ENCODE measurements around the gene TBC1D5.
"Not testable (repeated sequence)": the region's sequence is repeated elsewhere in the genome, so short reads cannot be mapped to it uniquely, and the experiment has no call there.

The TBC1D5 gene

GRCh38 chr3:17747890-17748247 is 5.4 kb upstream of the TBC1D5 start:
- DNase-seq, result no peak

- DNase-seq, result no peak
Observed at GRCh38 chr3:17747174-17747889, 4.9 kb upstream of the TBC1D5 start.

- DNase-seq, result no peak
Observed at GRCh38 chr3:17745894-17746293, 3.5 kb upstream of the TBC1D5 start.

GRCh38 chr3:17745301-17745700 is 2.9 kb upstream of the TBC1D5 start:
- no peak for DNase-seq

GRCh38 chr3:17744693-17745092 is 2.3 kb upstream of the TBC1D5 start:
- DNase-seq, result no peak

- no peak for DNase-seq
Observed at GRCh38 chr3:17743658-17743995, 1.2 kb upstream of the TBC1D5 start.

GRCh38 chr3:17742880-17743657 is 638 bp upstream of the TBC1D5 start:
- no peak for DNase-seq

GRCh38 chr3:17741621-17742101 is 770 bp downstream of the TBC1D5 start:
- no peak for DNase-seq

GRCh38 chr3:17740721-17741141 is 1.7 kb downstream of the TBC1D5 start:
- peak; percentile 36 for DNase-seq

GRCh38 chr3:17738921-17739320 is 3.5 kb downstream of the TBC1D5 start:
- no peak for DNase-seq

GRCh38 chr3:17738219-17738618 is 4.2 kb downstream of the TBC1D5 start:
- DNase-seq, result no peak

GRCh38 chr3:17737591-17737990 is 4.8 kb downstream of the TBC1D5 start:
- DNase-seq, result no peak

- DNase-seq, result not testable (repeated sequence)
Observed at GRCh38 chr3:17735362-17735761, 7.1 kb downstream of the TBC1D5 start.

- no peak for DNase-seq
Observed at GRCh38 chr3:17733768-17734167, 8.7 kb downstream of the TBC1D5 start.

- no peak for DNase-seq
Observed at GRCh38 chr3:17733215-17733614, 9.2 kb downstream of the TBC1D5 start.

- DNase-seq, result peak; percentile 72
Observed at GRCh38 chr3:17730318-17730967, 12.0 kb downstream of the TBC1D5 start.

GRCh38 chr3:17726313-17726712 is 16.1 kb downstream of the TBC1D5 start:
- DNase-seq, result no peak

- not testable (repeated sequence) for DNase-seq
Observed at GRCh38 chr3:17725844-17726243, 16.6 kb downstream of the TBC1D5 start.

GRCh38 chr3:17724948-17725347 is 17.5 kb downstream of the TBC1D5 start:
- DNase-seq, result no peak

- DNase-seq, result no peak
Observed at GRCh38 chr3:17724122-17724521, 18.3 kb downstream of the TBC1D5 start.

- DNase-seq, result no peak
Observed at GRCh38 chr3:17717411-17717810, 25.0 kb downstream of the TBC1D5 start.

GRCh38 chr3:17714473-17714872 is 28.0 kb downstream of the TBC1D5 start:
- no peak for DNase-seq

- DNase-seq, result no peak
Observed at GRCh38 chr3:17709236-17709810, 33.1 kb downstream of the TBC1D5 start.

All from fibroblast of skin of back (primary cell).